Measurements from ENCODE around the gene NSG2.

NSG2 gene

GRCh38 chr5:174155281-174155680 is 109.8 kb downstream of the NSG2 start:
- DNase-seq = no peak

- DNase-seq = no peak
Observed at GRCh38 chr5:174155706-174156105, 110.2 kb downstream of the NSG2 start.

GRCh38 chr5:174157048-174157447 is 111.5 kb downstream of the NSG2 start:
- DNase-seq = no peak
